Activated CD4-positive, alpha-beta T cell treated with anti-CD3 and anti-CD28 coated beads for 36 hours (primary cell): Measurements from ENCODE around the gene ASIC3. TPM values are rescaled to one million over a fixed set of nuclear protein-coding genes. Genes with fewer than 3 reads are reported as not detected.

ENCODE experiments used
- ATAC-seq: fragments of 200-7000 bp; cut with Tn5 transposase; one replicate; pipeline ENCODE4 v1.10.0; 2021; ENCODE audit warnings: mild to moderate bottlenecking, moderate library complexity
- CTCF ChIA-PET: fragments of 350-600 bp; sonication (Branson Sonifier 250); formaldehyde crosslinking; loops from one replicate; lab custom pipeline; 2021; ENCODE audit warnings: antibody characterized with exemption; lab: Charles Lee
- POLR2A ChIA-PET: fragments of 350-600 bp; sonication (Branson Sonifier 250); formaldehyde crosslinking; loops from one replicate; lab custom pipeline; 2021; ENCODE audit warnings: antibody characterized with exemption, inconsistent platforms; lab: Charles Lee
- DNase-seq: peaks from one replicate; pipeline ENCODE4 v3.0.0-alpha.2; 2020
- H3K27ac Mint-ChIP-seq: one replicate; pipeline ENCODE4 v1.8.0; 2021; ENCODE audit warnings: mixed read lengths
- H3K27me3 Mint-ChIP-seq: one replicate; pipeline ENCODE4 v1.8.0; 2021; ENCODE audit warnings: mixed read lengths
- H3K36me3 Mint-ChIP-seq: one replicate; pipeline ENCODE4 v1.8.0; 2021; ENCODE audit warnings: low read depth, mixed read lengths
- H3K4me1 Mint-ChIP-seq: one replicate; pipeline ENCODE4 v1.8.0; 2021; ENCODE audit warnings: mixed read lengths
- H3K4me3 Mint-ChIP-seq: one replicate; pipeline ENCODE4 v1.8.0; 2021; ENCODE audit warnings: mild to moderate bottlenecking, moderate library complexity, mixed read lengths
- H3K9me3 Mint-ChIP-seq: one replicate; pipeline ENCODE4 v1.8.0; 2021; ENCODE audit warnings: low read depth, mixed read lengths
- intact Hi-C, 2 experiments: fragments of 100-400 bp; cut with DNase I in 1 of 2; cut with micrococcal nuclease in 1 of 2; formaldehyde crosslinking; loops; one replicate each; pipeline versions ENCODE4 v1.14.2 to v1.15.1; 2022 to 2024; cut with DNase I, micrococcal nuclease
- total RNA-seq, 2 experiments: library from RNA; stranded (reverse); gene quantifications; one replicate each; pipeline ENCODE4 v1.2.3, GENCODE V29; 2021

The ASIC3 gene
- total RNA-seq, 2 experiments from 2014 or later, result 5.5 to 6.7 TPM

DNA sequence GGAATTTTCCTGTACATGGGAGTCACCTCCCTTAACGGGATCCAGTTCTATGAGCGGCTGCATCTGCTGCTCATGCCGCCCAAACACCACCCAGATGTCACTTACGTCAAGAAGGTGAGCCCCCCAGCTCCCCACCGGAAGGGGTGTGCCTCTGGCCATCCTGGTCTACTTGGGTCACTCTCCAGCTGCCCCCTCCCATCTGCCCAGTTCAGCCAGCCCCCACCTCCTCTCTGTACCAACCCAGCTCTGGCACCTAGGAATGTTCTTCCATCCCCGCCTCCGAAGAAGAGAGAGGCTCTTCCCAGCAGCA, 27.3 kb downstream of the ASIC3 start:
- Mint-ChIP-seq H3K36me3 (peaks cover 24% of the 10 kb centered on the region), H3K27me3 (no peaks in the 10 kb centered on the region), H3K4me3 (no peak overlapping the region), H3K27ac (peak overlapping the region; percentile 25), H3K9me3 (no peaks in the 10 kb centered on the region), H3K4me1 (peaks cover 19% of the 10 kb centered on the region)
- POLR2A ChIA-PET, result no interaction called here
- CTCF ChIA-PET, result interaction anchor here (1.2 kb wide), 1 partner anchor 15 kb away, joined by 3 read pairs; no protein-coding TSS in a partner anchor
- no peak for ATAC-seq
- no peak for DNase-seq
- intact Hi-C loops, result no loop called here

DNA sequence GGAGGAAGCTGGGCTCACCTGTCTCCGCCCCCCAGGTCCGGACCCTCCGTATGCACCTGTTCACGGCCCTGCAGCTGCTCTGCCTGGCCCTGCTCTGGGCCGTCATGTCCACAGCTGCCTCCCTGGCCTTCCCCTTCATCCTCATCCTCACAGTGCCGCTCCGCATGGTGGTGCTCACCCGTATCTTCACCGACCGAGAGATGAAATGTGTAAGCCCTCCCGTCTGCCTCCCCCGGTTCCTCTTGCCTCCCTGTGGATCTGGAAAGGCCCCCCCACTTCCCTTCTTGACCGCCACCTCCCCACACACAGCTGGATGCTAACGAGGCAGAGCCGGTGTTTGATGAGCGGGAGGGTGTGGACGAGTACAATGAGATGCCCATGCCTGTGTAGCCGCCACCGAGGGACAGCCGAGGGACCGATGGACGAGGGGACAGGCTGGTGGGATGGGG, 27.7 kb downstream of the ASIC3 start:
- Mint-ChIP-seq H3K4me1 (peaks cover 19% of the 10 kb centered on the region), H3K27me3 (no peaks in the 10 kb centered on the region), H3K4me3 (no peak overlapping the region), H3K27ac (no peak overlapping the region), H3K36me3 (peaks cover 23% of the 10 kb centered on the region), H3K9me3 (no peaks in the 10 kb centered on the region)
- CTCF ChIA-PET, result interaction anchor here (1.2 kb wide), 1 partner anchor 15 kb away, joined by 3 read pairs; no protein-coding TSS in a partner anchor
- intact Hi-C loops, result no loop called here
- POLR2A ChIA-PET, result interaction anchor here (0.6 kb wide), 1 partner anchor 1324 kb away, joined by 6 read pairs; no protein-coding TSS in a partner anchor
- ATAC-seq, result no peak
- no peak for DNase-seq

DNA sequence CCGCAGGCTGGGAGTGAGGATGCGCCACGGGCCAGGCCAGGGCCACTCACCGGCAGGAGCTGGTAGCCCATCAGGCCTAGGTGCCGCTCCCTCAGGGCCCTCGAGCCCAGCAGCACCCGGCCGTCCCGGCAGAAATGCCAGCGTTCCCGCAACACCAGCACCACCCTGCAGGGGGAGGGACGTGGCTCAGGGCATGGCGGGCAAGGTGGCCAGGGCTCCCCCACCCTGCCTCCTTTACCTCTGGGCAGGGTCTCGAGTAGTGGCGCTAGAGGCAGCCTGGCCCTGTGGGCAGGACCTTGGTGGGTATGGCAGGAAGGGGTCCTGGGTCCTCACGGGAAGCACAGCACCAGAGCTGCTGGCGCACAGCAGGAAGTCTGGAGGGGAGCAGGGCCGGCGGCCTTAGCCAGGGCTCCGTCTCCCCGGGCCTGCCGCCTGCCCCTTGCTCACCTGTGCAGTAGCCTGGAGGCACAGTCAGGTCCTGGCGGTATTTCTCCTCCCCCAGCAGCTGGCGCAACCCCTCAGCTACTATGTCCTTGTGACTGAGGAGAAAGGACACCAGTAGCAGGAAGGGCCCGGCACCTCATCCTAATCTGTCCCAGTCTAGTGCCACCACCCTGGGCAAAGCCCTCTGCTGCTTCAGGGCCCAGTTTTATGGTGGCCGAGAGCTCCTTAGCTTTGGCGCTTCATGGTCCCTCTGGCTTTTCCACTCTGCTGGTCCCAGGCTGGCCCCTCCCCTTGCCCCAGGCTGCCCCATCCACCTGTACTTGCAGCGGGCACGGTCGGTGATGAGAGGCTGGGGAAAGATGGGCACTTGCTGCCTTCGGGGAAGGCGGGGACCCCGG, 28.8 kb downstream of the ASIC3 start:
- no peak overlapping the region for H3K27ac Mint-ChIP-seq
- no peaks in the 10 kb centered on the region for H3K9me3 Mint-ChIP-seq
- no peak overlapping the region for H3K4me3 Mint-ChIP-seq
- peaks cover 20% of the 10 kb centered on the region for H3K36me3 Mint-ChIP-seq
- no peaks in the 10 kb centered on the region for H3K27me3 Mint-ChIP-seq
- ChIA-PET CTCF (interaction anchor here (0.6 to 1.2 kb wide), 2 partner anchors 14 to 47 kb away, joined by 3 read pairs; no protein-coding TSS in a partner anchor), POLR2A (no interaction called here)
- intact Hi-C loops, result no loop called here
- DNase-seq (peak; percentile 49), ATAC-seq (no peak)
- peaks cover 26% of the 10 kb centered on the region for H3K4me1 Mint-ChIP-seq

- intact Hi-C loops, result no loop called here
- H3K4me3 Mint-ChIP-seq, result peak overlapping the region; percentile 26
- no peaks in the 10 kb centered on the region for H3K9me3 Mint-ChIP-seq
Observed at GRCh38 chr7:151077705-151078232, 29.4 kb downstream of the ASIC3 start.

GRCh38 chr7:151078233-151079040, 30.1 kb downstream of the ASIC3 start:
- H3K27ac Mint-ChIP-seq, result peak overlapping the region; percentile 53
- ChIA-PET CTCF (interaction anchor here (0.6 kb wide), 1 partner anchor 270 kb away, joined by 3 read pairs; no protein-coding TSS in a partner anchor), POLR2A (no interaction called here)
- DNase-seq, result no peak
- peak overlapping the region; percentile 92 for H3K4me3 Mint-ChIP-seq
- intact Hi-C loops, result no loop called here
- H3K9me3 Mint-ChIP-seq, result no peaks in the 10 kb centered on the region
- H3K36me3 Mint-ChIP-seq, result peaks cover 22% of the 10 kb centered on the region
- H3K27me3 Mint-ChIP-seq, result no peaks in the 10 kb centered on the region
- ATAC-seq, result no peak
- peaks cover 33% of the 10 kb centered on the region for H3K4me1 Mint-ChIP-seq

More at GRCh38 chr7:151077705-151078232, 29.4 kb downstream of the ASIC3 start:
- ChIA-PET POLR2A (no interaction called here), CTCF (no interaction called here)
- DNase-seq (no peak), ATAC-seq (no peak)
- Mint-ChIP-seq H3K27me3 (no peaks in the 10 kb centered on the region), H3K27ac (peak overlapping the region; percentile 21), H3K36me3 (peaks cover 21% of the 10 kb centered on the region), H3K4me1 (peaks cover 31% of the 10 kb centered on the region)

DNA sequence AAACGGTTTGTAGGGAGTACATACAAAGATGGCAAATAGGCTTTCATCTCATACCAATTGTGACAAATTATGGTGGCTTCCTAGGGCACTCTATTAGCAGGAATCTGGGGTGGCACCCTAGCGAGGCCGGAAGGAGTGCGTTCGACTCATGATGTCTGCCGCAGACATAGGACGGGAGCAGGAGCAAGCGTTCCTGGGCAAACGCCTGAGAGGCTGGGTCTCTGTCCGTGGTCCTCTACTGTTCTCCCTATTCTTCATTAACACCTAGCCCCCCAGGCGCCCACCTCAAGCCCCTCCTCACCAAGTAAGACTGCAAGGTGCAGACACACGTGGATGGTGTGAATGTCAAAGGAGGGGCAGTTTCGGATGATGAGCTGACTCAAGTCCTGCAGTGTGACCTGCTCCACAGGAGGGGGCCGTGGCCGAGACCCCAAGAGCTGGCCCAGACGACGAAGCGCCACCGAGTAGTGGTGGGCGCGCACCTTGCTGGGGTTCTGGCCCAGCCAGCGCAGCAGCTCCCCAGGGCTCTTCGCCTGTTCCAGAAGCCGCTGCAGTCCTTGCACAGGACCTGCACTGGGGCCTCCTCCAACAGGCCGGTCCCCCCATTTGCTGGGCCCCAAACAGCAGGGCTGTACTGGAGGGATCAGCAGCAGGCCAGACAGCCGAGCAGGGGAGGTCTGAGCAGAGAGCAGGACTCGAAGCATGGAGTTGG, 31.0 kb downstream of the ASIC3 start:
- Mint-ChIP-seq H3K4me3 (peak overlapping the region; percentile 92), H3K4me1 (peaks cover 33% of the 10 kb centered on the region), H3K27me3 (no peaks in the 10 kb centered on the region), H3K36me3 (peaks cover 21% of the 10 kb centered on the region), H3K27ac (peak overlapping the region; percentile 53), H3K9me3 (no peaks in the 10 kb centered on the region)
- ATAC-seq (no peak), DNase-seq (no peak)
- intact Hi-C loops, result no loop called here
- ChIA-PET POLR2A (no interaction called here), CTCF (no interaction called here)

DNA sequence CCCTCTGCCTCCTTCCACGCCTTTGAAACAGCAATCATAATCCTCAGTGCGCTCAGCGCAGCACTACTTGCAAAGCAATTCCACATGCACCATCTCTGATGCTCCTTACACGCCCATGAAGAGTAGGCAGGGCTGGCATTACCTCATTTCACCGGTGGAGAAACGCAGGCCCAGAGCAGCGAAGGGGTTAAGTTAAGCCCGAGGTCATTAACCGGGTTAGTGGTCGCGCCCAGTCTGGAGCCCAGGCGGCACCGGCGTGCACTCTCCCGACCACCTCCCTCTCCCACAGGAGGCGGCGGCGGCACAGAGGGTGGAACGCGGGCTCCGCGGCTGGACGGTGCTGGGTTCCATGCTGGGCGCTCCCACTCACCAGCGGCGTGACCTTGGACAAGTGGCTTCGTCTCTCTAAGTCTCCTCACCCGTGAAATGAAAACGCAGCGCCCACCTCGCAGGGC, 31.8 kb downstream of the ASIC3 start:
- DNase-seq, result peak; percentile 40
- ChIA-PET POLR2A (interaction anchor here (0.5 to 1.0 kb wide), 3 partner anchors 17 to 149 kb away, joined by 3 to 7 read pairs (median 3); no protein-coding TSS in a partner anchor), CTCF (interaction anchor here (0.6 to 0.7 kb wide), 4 partner anchors 21 to 69 kb away, joined by 3 to 4 read pairs (median 3); partner anchors contain the start of gene ATG9B)
- Mint-ChIP-seq H3K27ac (peak overlapping the region; percentile 91), H3K27me3 (peaks cover 4% of the 10 kb centered on the region), H3K4me1 (peaks cover 37% of the 10 kb centered on the region), H3K4me3 (peak overlapping the region; percentile 92), H3K9me3 (no peaks in the 10 kb centered on the region), H3K36me3 (peaks cover 21% of the 10 kb centered on the region)
- intact Hi-C loops, result loop anchor here (1.0 to 10.0 kb wide), 11 partner anchors 22 to 1365 kb away; partner anchors contain the start of genes ABCF2 (in 2 of the 2), ABCB8 (in 1 of the 2), CHPF2 (in 1 of the 2) and GIMAP4 (in 1 of the 2)
- peak; percentile 4 for ATAC-seq

DNA sequence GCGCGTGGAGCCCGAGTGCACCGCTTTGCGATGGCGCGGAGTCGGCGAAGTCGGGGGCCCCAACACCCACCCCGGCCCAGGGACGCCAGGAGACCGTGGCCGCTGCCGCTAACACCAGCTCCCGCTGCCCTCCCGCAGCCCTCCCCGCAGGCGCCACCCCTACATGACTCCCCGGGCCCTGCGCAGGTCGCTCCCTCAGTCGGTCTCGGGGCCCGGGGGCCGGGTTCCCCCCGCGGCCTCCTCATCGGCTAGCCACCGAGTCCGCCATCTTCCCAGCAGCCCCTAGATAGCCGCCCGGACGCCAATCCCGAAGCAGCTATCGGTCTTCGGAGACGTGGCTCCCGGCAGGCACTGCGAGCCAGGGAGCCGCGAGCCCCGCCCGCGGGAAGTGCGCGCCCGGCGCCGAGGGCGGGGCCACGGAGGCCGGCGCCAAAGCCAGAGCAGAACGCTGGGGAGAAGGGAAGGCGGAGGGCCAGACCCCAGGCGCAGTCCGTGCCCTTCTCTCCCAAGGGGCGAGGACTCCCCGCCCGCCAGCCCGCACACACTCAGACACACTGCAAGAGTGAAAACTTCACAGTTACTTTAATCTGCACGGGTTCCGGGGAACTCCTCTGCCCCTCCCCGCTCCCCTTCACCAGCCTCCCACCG, 32.3 kb downstream of the ASIC3 start, which contains the start of gene FASTK:
Gene FASTK, minus strand, starts transcription at position 288 of the 648 bp plus-strand sequence. Its CDS starts 43 bp downstream, at position 245.
- peak; percentile 89 for ATAC-seq
- peak; percentile 94 for DNase-seq
- Mint-ChIP-seq H3K4me3 (peak within 1 kb of the TSS; percentile 94), H3K4me1 (peaks cover 43% of the 10 kb centered on the region), H3K27me3 (peaks cover 7% of the 10 kb centered on the region), H3K27ac (peak within 1 kb of the TSS; percentile 91), H3K36me3 (peaks cover 18% of the 10 kb centered on the region), H3K9me3 (no peaks in the 10 kb centered on the region)
- ChIA-PET POLR2A (interaction anchor here (0.5 to 1.0 kb wide), 4 partner anchors 8 to 149 kb away, joined by 3 to 7 read pairs (median 3); no protein-coding TSS in a partner anchor), CTCF (interaction anchor here (0.6 to 0.7 kb wide), 4 partner anchors 22 to 69 kb away, joined by 3 to 4 read pairs (median 3); partner anchors contain the start of gene ATG9B)
- intact Hi-C loops, result loop anchor here (1.0 to 10.0 kb wide), 11 partner anchors 22 to 1366 kb away; partner anchors contain the start of genes ABCF2 (in 2 of the 2), ABCB8 (in 1 of the 2), CHPF2 (in 1 of the 2) and GIMAP4 (in 1 of the 2)

DNA sequence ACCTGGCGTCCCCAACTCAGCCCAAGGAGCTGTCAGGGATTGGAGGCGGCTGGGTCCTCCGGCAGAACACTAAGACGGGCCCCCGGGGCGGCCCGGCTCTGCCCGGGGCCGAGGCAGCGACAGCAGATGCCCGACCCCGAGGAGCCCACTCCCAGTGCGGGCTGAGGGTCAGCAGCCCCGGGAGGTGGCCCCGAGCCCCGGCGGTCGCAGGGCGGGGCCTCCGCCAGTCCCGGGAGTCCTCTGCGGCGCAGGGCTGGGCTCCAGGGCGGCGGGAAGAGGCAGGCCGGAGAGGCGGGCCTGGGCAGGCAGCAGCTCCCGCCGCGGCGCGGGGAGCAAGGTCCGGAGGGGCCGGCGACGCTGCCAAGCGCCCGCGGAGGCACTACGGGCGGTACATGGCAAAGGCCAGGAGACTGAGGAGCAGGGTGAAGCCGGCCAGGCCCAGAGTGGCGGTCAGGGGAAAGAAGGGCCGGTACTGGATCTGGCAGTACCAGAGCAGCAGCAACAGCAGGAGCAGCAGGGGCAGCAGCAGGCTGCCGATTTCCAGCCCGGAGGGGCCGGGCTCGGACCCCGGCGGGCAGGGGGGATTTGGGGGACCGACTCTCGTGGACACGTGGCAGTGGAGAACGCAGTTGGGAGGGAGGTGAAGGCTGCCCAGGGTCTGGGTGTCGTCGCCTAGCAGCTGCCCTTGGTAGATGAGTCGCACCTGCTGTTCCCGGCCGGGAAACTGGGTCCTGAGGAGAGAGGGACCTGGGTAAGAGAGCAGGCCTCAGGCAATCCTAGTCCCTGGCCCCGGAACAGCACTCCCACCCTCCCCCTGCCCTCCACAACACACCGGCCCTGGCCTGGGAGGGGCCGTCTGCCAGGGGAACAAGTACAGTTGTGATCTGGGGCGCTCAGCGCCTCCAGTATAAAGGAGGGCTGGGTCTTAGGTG, 33.1 kb downstream of the ASIC3 start:
- H3K27me3 Mint-ChIP-seq, result peaks cover 7% of the 10 kb centered on the region
- intact Hi-C loops, result loop anchor here (2.0 to 10.0 kb wide), 7 partner anchors 146 to 1367 kb away; partner anchors contain the start of genes ABCF2 (in 1 of the 2), CHPF2 (in 1 of the 2), GIMAP4 (in 1 of the 2) and GIMAP7 (in 1 of the 2)
- H3K4me3 Mint-ChIP-seq, result peak overlapping the region; percentile 94
- peak overlapping the region; percentile 51 for H3K27ac Mint-ChIP-seq
- ATAC-seq, result no peak
- no peaks in the 10 kb centered on the region for H3K9me3 Mint-ChIP-seq
- no peak for DNase-seq
- CTCF ChIA-PET, result no interaction called here
- POLR2A ChIA-PET, result interaction anchor here (0.6 to 1.0 kb wide), 3 partner anchors 8 to 23 kb away, joined by 3 read pairs; no protein-coding TSS in a partner anchor
- H3K36me3 Mint-ChIP-seq, result peaks cover 17% of the 10 kb centered on the region
- peaks cover 46% of the 10 kb centered on the region for H3K4me1 Mint-ChIP-seq
